NOMO-1 treated with DMSO at 0.1 percent for 48 hours (cell line): Measurements from ENCODE around the gene ADGRL3.
"Not testable (repeated sequence)": the region's sequence is repeated elsewhere in the genome, so short reads cannot be mapped to it uniquely, and the experiment has no call there.

Experiments
- DNase-seq: peaks from one replicate; lab custom pipeline; 2025; ENCODE audit not compliant: unreplicated experiment; lab: John Stamatoyannopoulos, UW

ADGRL3 gene

GRCh38 chr4:61734409-61734808, 534.3 kb downstream of the ADGRL3 start:
- no peak for DNase-seq

- DNase-seq = no peak
These were observed 539.8 kb downstream of the ADGRL3 start for GRCh38 chr4:61739887-61740286.

GRCh38 chr4:61740886-61741285, 540.8 kb downstream of the ADGRL3 start:
- no peak for DNase-seq

GRCh38 chr4:61741327-61742096, 541.4 kb downstream of the ADGRL3 start:
- no peak for DNase-seq

- no peak for DNase-seq
These were observed 550.7 kb downstream of the ADGRL3 start for GRCh38 chr4:61750810-61751209.

GRCh38 chr4:61752617-61753016, 552.5 kb downstream of the ADGRL3 start:
- no peak for DNase-seq

- no peak for DNase-seq
These were observed 553.6 kb downstream of the ADGRL3 start for GRCh38 chr4:61753739-61754138.

- not testable (repeated sequence) for DNase-seq
These were observed 556.8 kb downstream of the ADGRL3 start for GRCh38 chr4:61756937-61757336.

GRCh38 chr4:61757983-61758382, 557.9 kb downstream of the ADGRL3 start:
- DNase-seq = not testable (repeated sequence)

GRCh38 chr4:61758596-61758995, 558.5 kb downstream of the ADGRL3 start:
- DNase-seq = not testable (repeated sequence)

- DNase-seq = not testable (repeated sequence)
These were observed 559.1 kb downstream of the ADGRL3 start for GRCh38 chr4:61759245-61759644.

- DNase-seq = not testable (repeated sequence)
These were observed 559.8 kb downstream of the ADGRL3 start for GRCh38 chr4:61759885-61760284.

- no peak for DNase-seq
These were observed 560.7 kb downstream of the ADGRL3 start for GRCh38 chr4:61760820-61761219.

GRCh38 chr4:61762722-61763627, 562.8 kb downstream of the ADGRL3 start:
- DNase-seq = no peak

- no peak for DNase-seq
These were observed 563.6 kb downstream of the ADGRL3 start for GRCh38 chr4:61763682-61764081.

- not testable (repeated sequence) for DNase-seq
These were observed 564.0 kb downstream of the ADGRL3 start for GRCh38 chr4:61764090-61764489.

- DNase-seq = not testable (repeated sequence)
These were observed 569.5 kb downstream of the ADGRL3 start for GRCh38 chr4:61769444-61770167.

- no peak for DNase-seq
These were observed 570.3 kb downstream of the ADGRL3 start for GRCh38 chr4:61770456-61770855.

- DNase-seq = no peak
These were observed 570.9 kb downstream of the ADGRL3 start for GRCh38 chr4:61771056-61771455.

GRCh38 chr4:61772126-61772525, 572.0 kb downstream of the ADGRL3 start:
- no peak for DNase-seq

- no peak for DNase-seq
These were observed 573.6 kb downstream of the ADGRL3 start for GRCh38 chr4:61773655-61774245.
